Measurements from ENCODE around the gene KMT2B.

The KMT2B gene

GRCh38 chr19:35776102-35776788 lies 58.4 kb downstream of the KMT2B start:
- TF ChIP-seq CTCF (IDR thresholded peaks at IDR 0.05; ENCODE audit: low read depth, low read length), result no peak
- H3K4me3 ChIP-seq (ENCODE audit: low read depth, low read length), result peak overlapping the region; percentile 71

DNA sequence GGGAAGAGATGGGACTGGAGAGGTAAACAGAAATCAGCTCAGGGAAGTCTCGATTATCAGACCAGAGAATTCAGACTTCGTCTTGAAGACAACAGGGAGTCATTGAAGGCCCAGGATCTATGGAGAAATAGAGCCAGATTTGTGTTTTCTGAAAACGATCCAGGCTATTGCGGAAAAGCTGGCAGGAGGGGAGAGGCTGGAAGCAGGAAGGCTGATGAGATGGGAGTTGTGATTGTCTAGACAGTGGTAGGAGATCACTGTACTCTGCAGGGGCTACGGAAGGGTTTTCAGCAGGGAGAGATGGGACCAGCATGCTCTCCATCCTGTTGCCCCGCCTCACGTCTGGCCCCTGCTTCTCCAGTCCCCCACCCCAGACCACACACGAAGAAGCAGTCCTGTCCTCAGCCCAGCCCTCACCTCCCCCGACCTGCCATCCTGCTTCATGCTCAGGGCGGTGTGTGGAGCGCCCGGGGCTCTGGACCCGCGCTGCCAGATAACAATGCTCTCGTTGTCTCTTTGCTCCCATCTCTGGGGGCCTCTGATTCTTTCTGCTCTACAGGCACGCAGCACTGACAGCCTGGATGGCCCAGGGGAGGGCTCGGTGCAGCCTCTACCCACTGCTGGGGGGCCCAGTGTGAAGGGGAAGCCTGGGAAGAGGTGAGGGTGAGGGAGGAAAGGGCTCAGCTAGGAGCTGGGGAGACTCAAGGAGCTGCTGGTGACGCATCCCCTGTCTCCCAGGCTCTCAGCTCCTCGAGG lies 59.5 kb downstream of the KMT2B start:
- no peak for TF ChIP-seq CTCF (IDR thresholded peaks at IDR 0.05; ENCODE audit: low read depth, low read length)
- H3K4me3 ChIP-seq (ENCODE audit: low read depth, low read length), result no peak overlapping the region

DNA sequence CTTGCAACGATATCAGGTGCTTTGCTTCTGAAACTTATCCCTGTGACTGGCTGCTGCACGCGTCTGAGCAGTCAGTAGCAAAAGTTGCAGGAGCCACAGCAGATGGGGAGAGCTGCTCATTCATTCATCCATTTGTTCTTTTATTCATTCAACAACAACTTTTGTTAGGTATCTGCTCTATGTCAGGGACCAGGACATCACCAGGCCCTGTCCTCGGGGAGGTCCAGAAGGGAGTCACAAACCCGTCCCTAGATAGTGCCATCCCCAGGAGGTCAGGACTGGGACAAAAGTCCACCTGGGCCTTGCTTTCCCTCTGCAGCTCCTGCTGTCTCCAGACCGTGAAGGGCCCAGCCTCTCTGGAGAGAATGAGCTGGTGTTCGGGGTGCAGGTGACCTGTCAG lies 60.2 kb downstream of the KMT2B start:
- H3K4me3 ChIP-seq (ENCODE audit: low read depth, low read length), result no peak overlapping the region
- TF ChIP-seq CTCF (IDR thresholded peaks at IDR 0.05; ENCODE audit: low read depth, low read length), result no peak

- TF ChIP-seq CTCF (IDR thresholded peaks at IDR 0.05; ENCODE audit: low read depth, low read length), result no peak
- H3K4me3 ChIP-seq (ENCODE audit: low read depth, low read length), result no peak overlapping the region
Observed at GRCh38 chr19:35779033-35779432, 61.2 kb downstream of the KMT2B start.

DNA sequence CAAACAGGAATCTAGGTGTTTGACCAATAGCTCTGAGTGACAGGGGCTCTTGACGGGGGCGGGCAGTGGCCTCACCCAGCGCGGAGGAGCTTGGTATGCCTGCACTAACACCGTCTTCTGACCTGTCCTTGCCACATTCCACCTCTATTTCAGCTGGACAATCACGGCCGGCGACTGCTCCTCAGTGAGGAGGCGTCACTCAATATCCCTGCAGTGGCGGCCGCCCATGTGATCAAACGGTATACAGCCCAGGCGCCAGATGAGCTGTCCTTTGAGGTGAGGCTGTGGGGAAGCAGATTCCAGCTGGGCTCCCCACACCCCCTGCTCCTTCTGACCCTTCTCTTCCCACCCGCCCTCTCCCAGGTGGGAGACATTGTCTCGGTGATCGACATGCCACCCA lies 62.3 kb downstream of the KMT2B start:
- no peak overlapping the region for H3K4me3 ChIP-seq (ENCODE audit: low read depth, low read length)
- TF ChIP-seq CTCF (IDR thresholded peaks at IDR 0.05; ENCODE audit: low read depth, low read length), result no peak

DNA sequence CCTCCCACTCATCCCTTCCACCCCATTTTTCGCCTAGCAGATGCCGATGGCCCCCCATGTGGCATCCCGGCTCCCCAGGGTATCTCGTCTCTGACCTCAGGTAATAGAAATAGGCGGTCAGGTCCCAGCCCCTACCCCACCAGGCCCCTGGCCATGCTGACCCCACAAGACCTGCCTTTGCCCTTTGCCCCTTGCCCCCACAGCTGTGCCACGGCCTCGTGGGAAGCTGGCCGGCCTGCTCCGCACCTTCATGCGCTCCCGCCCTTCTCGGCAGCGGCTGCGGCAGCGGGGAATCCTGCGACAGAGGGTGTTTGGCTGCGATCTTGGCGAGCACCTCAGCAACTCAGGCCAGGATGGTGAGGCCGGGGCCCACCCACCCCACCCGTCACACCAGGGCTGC lies 62.9 kb downstream of the KMT2B start:
- no peak overlapping the region for H3K4me3 ChIP-seq (ENCODE audit: low read depth, low read length)

More for the DNA sequence above, 62.9 kb downstream of the KMT2B start:
- no peak for TF ChIP-seq CTCF (IDR thresholded peaks at IDR 0.05; ENCODE audit: low read depth, low read length)

Measured in WI38 (cell line).